HTR-8/SVneo (cell line): ENCODE measurements around the gene CARD6.
"Not testable (repeated sequence)": the region's sequence is repeated elsewhere in the genome, so short reads cannot be mapped to it uniquely, and the experiment has no call there.

Experiments
- DNase-seq: peaks from one replicate; pipeline ENCODE4 v3.0.0; 2011; ENCODE audit warnings: low spot score, mixed read lengths; ENCODE audit not compliant: insufficient read length
- FAIRE-seq: peaks from 2 replicates; lab custom pipeline; 2011; peaks lifted over from hg19 to GRCh38; lab: Jason Lieb, UNC

Gene CARD6

DNA sequence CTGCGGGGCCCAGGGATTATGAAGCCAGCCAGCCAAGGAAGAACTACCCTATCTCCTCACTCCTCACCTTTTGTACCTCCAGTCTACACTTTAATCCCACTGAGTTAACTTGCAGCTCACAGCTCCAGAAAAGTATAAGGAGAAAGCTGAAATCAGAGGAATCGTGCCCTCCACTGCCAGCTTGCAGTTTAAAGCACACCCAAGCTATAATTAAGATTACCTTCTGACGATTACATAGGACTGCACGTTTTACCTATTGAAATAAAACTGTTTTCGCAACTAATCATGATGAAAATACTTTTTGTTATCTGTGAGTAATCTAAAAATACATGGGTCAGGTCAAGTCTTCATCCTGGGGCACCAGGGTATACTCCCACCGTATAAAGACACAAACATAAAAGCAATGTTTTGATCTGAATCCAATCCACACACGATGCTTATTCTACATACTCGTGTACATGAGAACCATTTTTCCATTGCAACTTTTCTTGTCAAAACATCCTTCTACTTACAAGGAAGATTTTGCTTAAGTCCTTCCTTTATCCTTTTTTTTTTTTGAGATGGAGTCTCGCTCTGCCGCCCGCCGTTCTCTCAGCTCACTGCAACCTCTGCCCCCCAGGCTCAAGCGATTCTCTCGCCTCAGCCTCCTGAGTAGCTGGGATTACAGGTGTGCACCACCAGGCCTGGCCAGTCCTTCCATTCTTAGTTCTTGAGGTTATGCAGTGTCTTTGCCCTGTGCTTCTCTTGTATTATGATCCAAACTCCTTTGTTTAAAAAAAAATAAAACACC lies 13.8 kb upstream of the CARD6 start:
- FAIRE-seq (no peak), DNase-seq (no peak)

DNA sequence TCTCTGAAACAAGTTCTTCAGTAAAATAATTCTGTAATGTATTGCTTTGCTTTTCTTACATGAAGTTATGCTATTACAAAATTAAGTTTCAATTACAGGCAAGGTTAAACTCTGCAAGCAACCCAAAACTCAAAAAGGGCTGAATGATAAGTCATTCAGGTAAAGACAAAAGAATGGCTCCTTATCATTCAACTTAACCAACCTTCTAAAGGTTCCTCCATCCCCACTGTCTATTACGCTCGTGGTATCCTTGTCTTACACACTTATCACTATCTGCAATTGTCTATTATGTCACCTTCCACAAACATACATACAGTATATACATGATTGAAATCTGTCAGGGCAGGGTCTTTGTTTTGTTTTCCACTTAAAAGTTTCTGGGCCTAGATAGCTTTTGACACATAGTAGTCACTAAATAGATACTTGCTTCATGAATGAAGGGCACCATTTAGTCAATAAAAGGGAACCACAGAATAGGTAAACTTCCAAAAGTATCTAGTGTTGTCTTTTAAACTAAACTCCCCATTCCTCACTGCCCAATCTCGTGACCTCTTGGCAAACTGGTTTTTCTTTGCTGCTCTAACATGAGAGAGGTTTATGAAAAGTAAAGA lies 13.0 kb upstream of the CARD6 start:
- DNase-seq (no peak), FAIRE-seq (no peak)

DNA sequence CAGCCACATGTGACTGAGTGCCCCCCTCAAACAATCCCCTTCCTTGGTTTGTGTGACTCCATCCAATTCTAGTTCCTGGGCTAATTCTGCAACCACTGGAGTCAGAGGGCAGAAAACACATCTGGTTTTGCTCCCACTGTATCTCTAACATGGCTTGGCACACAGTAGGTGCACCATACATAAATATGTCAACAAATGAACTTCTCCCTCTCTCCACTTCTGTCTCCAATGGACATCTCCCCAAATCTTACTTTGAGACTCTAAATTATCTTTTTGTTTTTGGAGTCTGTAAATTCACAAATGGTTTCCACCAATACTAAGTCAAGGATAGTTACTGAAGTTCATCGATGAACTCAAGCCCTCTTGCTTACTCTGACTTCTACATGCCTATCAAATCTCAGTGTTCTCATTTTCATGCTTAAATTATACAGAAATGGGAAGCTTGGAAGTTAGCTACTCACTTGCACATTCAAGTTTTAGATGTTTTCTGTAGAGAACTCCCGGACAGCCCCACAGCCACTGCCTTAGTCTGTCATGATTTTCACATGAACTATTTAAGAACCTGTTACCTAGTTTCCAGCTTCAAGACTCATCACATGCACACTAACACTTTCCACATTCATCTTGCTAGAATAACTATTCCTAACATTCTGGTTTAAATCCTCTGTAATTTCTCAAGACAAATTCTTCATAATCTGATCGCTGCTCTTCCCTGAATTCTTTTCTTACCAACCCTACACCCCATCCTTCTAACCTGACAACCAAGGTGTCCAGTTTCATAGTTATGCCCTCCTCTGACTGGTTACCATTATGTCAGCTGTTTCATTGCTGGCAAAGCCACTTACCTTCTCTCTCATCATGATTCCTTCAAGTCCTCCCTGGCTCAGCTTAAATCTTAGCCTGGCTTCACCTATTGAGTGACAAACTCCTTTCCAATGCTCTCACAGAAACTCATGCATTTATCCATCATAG lies 12.2 kb upstream of the CARD6 start:
- peak; percentile 9 for FAIRE-seq
- DNase-seq: no peak

DNA sequence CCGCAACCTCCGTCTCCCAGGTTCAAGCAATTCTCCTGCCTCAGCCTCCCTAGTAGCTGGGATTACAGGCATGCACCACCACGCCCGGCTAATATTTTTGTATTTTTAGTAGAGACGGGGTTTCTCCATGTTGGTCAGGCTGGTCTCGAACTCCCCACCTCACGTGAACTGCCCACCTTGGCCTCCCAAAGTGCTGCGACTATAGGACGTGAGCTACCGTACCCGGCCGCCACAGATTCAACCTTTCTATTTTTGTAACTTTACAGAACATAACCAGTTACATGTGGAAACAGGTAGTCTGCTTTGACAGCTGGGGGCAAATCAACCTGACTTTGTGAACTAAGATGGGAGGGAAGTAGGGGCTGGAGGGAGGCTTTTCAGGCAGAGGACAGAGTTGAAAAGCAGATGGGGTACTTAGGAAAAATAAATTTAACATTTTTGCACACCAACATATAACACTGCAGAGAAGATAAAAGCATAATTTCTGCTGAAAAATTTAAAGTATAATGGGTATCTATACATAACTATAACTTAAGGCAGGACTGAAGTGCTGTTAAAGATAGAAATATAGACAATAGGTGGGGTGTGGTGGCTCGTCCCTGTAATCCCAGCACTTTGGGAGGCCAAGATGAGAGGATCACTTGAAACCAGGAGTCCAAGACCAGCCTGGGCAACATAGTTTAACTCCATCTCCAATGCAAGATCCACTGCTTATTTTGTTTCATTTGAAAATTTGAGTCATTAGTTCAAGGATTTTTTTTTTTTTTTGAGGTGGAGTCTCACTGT lies 11.2 kb upstream of the CARD6 start:
- DNase-seq (no peak), FAIRE-seq (no peak)

DNA sequence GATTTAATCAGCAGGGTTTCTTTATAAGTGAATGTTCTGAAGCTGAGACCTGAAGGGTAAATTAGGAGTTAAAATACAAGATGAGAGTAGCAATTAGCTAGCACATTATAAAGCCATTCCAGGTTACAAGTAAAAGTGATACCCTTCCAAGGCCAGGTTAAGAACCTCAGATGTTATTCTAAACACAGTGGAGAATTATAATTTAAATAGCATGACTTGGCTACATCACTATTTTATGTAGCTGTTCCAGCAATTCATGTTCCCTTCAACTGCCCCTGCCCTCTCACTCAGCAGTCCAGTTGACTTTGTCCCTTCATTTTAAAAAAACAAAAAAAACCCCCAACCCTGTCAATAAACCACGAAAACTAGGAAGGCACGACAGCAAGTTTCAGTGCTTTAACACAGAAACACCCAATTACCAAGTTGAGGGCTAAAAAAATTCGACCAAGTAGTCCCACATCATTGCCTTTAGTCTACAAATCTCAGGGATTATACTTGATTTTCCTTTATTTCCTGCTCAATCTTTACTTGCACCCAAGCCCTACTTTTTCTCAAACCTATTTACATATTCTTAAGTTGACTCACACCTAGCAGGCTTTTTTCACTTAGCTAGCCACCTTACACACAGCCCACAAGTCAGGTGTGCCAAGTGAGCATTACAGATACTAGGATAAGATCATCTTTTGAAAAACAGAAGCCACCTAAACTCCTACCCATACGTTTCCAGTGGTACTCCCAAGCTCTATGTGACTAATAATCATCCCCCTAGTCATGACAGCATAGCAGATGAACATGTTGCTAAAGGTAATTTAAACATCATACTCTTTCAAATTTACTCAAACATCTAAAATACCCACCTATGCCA lies 9.6 kb upstream of the CARD6 start:
- no peak for DNase-seq
- no peak for FAIRE-seq

DNA sequence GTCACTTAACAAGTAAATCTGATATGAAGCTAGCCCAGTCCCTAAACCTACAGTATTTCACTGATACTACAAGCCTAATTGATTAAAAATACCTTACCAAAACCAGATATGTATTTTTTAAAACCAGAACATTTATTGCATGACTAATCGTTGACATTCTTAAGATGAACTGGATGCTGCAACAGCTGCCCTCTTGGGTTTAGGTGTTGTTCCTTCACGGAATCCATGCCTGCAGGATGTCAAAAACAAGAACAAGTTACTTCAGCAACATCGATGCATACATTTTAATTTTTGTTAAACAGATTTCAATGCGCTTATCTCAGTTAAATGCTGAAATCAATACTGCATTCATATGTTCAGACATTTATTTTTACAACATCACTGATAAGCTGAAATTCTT lies 8.8 kb upstream of the CARD6 start:
- no peak for DNase-seq

DNA sequence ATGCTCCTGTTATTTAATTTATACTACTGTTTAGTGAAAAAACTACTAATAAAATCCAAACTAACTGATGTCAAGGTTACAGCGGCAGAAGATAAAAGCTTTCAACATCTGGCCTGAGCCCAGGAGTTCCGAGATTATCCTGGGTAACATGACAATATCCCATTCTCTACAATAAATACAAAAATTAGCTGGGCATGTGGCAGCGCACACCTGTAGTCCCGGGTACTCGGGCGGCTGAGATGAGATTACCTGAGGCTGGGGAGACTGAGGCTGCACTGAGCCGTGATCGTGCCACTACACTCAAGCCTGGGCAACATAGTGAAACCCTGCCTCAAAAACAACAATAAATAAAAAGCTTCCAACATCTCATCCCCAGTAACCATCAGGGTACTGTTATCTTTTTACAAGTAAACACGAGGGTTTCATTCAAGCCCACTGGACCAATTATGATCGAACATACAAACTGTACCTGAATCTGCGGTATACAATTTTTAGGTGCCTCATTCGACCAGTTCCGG lies 7.4 kb upstream of the CARD6 start:
- FAIRE-seq (no peak), DNase-seq (no peak)

More for the DNA sequence above, 8.8 kb upstream of the CARD6 start:
- FAIRE-seq: no peak

DNA sequence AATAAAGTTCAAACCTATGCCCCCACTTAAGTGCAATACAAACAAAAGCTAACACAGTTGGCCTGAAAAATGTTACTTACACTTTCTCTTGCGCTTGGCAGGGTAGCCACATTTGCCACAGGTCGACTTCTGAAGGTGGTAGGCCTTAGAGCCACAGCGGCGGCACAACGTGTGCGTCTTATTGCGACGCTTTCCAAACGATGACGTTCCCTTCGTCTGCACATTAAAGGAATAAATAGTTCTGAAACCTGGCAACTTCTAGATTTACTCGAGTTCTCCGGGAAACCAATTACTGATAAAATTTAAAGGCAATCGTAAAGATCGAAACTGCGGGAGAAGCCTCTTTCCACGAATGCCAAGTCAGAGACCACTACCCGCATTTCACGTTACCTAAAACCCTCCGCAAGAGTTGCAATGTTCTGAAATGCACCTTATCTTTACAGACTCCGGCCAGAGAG lies 6.7 kb upstream of the CARD6 start:
- FAIRE-seq (no peak), DNase-seq (no peak)

DNA sequence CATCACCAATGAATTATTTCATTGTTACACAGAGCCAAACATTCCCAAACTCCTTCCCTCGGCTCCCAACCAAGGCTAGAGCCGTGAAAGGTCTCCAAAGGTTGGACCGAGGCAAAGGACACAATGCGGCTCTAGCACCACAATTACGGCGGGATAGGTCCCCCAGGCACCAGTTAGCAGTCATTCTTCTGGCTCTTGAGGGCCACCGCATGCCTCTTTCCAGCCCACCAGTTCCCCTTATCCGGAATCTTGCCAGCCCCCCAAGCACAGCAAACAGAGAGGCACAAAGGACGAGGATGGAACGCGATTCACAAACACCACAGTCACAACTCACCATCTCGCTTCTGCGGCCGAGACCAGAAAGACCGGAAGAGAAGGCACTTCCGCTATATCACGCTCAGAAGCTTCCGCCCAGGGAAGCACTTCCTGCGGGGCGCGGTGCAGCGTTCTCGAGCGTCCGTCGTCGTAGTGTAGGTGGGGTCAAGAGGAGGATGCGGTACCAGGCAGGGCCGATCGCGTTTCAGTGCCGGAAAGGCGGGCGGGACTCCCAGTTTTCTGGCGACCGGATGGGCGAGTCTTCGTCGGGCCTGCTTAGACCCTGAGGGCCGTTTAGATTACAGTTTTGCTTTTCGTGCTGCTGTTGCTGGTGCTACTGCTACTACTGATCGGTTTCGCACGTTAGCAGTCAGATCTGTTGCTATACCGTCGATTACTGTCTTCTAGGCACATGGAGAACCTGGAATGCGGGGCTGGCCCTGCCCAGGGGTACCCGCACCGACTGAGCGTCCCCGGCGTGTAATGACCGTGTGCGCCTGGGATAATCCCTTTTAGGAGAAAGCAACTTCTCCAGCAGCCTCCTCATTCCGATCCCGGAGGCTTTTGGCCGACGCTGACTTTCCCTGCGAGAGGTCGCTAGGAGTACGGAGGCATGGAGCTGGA lies 6.0 kb upstream of the CARD6 start, which contains the start of gene RPL37:
RPL37 (minus strand) TSS at position 374 of the 939 bp plus-strand sequence; CDS start at position 337, 37 bp downstream.
- peak; percentile 87 for FAIRE-seq
- peak; percentile 99 for DNase-seq

DNA sequence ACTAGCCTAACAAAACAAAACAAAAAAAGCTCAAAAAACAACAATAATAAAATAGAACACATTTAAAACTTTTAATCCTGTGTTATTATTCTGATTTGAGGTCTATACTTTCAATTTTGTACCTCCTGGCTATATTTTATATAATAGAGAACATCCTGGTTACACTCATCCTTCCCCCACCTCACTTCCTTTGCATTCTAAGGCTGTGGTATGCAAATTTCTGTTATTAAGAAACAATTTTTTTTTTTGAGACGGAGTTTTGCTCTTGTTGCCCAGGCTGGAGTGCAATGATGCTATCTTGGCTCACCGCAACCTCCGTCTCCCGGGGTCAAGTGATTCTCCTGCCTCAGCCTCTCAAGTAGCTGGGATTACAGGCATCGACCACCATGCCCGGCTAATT lies 3.1 kb upstream of the CARD6 start:
- no peak for FAIRE-seq

DNA sequence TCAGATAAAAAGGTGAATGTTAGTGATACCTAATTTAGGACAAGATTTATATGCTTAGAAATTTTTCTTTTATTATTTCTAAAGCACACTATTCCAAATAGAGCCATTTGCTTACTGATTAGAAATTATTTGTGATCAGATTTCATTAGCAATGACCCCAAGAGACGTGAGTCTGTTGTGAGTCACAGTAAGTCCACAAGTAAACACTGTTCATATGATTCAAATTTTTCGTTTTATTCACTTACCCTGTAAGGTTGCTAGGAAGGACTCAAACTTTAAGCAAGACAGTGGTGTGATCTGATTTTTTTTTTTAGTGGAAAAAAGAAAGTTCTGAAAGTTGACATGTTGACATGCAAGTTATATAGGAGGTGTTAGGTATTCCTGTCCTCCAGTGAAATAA lies 1.2 kb downstream of the CARD6 start:
- DNase-seq: no peak
- no peak for FAIRE-seq

More for the DNA sequence above, 3.1 kb upstream of the CARD6 start:
- DNase-seq: no peak

DNA sequence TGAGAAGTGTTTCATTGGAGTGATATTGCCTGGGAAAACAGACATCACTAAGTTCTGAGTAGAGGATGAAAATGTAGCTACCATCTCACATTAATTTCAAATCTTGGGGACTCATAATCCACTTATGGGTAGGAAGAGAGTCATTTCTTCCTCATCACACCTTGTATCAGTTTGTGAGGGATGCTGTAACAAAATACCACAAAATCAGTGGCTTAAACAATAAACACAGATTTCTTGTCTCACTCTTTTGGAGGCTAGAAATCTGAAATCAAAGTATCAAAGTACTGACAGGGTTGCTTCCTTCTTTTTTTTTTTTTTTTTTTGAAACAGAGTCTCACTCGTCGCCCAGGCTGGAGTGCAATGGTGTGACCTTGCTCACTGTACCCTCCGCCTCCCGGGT lies 3.4 kb downstream of the CARD6 start:
- FAIRE-seq (no peak), DNase-seq (no peak)

DNA sequence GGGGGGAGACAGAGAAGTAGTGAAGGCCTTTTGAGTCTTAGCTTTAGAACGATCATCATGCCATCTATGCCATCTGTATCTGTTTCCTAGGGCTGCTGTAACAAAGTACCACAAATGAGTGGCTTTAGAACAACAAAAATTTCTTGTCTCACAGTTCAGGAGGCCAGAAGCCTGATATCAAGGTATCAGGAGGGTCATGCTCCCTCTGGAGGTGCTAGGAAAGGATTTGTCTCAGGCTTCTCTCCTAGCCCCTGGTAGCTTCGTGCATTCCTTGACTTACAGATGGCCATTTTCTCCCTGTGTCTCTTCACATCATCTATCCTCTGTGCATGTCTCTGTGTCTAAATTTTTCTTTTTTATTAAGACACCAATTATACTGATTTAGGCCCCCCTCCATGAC lies 5.2 kb downstream of the CARD6 start:
- DNase-seq: no peak
- FAIRE-seq: no peak

DNA sequence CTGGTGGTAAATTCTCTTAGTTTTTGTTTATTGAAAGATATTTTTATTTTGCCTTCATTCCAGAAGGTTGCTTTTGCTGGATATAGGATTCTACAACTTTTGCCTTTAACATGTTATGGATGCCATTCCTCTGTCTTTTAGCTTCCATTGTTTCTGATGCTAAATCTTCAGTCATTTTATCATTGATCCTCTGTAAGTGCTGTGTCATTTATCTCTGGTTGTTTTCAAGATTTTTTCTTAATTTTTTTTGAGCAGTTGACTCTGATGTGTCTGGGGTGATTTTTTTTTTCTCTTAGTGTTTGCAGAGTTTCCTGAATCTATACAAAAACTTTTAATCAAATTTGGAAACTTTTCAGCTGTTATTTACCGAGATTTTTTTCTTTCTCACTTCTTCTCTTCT lies 6.4 kb downstream of the CARD6 start:
- DNase-seq (no peak), FAIRE-seq (no peak)

DNA sequence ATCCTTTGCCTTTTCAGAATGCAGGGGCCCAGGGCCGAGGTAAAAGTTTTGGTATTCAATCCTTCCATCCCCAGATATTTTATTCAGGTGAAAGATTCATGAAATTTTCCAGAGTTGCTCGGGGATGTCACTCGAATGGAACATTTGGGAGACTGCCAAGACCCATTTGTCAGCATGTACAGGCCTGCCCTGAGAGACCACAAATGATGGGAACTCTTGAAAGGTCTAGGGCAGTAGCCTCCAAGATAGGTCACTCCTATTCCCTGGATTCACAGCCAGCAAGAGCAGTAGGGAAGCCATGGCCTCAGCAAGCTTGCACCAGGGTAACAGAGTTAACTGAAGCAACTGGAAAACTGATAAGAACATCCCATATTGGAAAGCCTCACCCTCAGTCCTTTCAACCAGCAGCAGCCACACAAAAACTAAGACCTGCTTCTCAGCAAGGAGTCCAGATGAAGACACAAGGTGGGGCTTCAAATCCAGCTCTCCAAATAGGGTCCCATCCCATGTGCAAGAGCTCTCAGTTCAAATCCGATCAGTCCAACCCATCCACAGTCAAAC lies 12.5 kb downstream of the CARD6 start:
- FAIRE-seq (no peak), DNase-seq (peak; percentile 53)

DNA sequence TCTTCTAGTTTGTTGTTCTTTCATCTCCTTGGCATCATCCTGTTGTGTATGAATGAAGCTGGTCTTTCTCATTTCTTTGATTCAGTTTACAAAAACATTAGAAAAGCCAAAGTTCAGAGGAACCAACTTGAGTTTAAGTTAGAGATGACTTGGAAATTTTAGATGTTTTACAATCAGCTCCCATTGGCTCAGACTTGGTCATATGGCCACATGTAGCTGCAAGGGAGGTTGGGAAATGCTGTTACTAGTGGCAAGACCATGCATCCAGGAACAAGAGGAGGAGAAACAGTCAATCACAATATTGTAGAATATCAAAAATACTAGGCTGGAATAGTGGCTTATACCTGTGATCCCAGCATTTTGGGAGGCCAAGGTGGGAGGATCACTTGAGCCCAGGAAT lies 19.5 kb downstream of the CARD6 start:
- FAIRE-seq (no peak), DNase-seq (no peak)

DNA sequence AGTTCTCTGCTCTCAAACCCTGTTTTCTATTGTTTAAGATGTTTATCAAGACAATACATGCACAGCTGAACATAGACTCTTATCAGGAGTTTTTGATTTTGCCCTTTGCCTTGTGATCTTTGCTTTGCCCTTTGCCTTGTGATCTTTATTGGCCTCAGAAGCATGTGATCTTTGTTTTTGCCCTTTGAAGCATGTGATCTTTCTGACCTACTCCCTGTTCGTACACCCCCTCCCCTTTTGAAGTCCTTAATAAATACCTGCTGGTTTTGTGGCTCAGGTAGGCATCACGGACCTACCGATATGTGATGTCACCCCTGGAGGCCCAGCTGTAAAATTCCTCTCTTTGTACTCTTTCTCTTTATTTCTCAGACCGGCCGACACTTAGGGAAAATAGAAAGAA lies 23.8 kb downstream of the CARD6 start:
- DNase-seq, FAIRE-seq: not testable (repeated sequence)
